Uterus (tissue), 2 donors: ENCODE measurements around the gene TANC1.

Experiments used
- POLR2A ChIP-seq, 2 donors: fragments of 450-650 bp; IDR thresholded peaks; one replicate each; pipeline ENCODE4 v1.6.1; 2016; ENCODE audit warnings: antibody characterized with exemption in 2 of 2, mild to moderate bottlenecking in 1 of 2, moderate library complexity in 1 of 2
- TF ChIP-seq, protein P1 (sequence below), 4 experiments: fragments of 200-600 bp in 2 of 4; fragments of 450-650 bp in 2 of 4; sonication (generic) in 2 of 4; IDR thresholded peaks; one replicate each; pipeline ENCODE4 v1.5.1; 2016 to 2019; ENCODE audit warnings: antibody characterized with exemption in 4 of 4, mild to moderate bottlenecking in 2 of 4, moderate library complexity in 1 of 4

- TF ChIP-seq POLR2A (IDR thresholded peaks at IDR 0.05), result no peak
- TF ChIP-seq, protein P1, sequence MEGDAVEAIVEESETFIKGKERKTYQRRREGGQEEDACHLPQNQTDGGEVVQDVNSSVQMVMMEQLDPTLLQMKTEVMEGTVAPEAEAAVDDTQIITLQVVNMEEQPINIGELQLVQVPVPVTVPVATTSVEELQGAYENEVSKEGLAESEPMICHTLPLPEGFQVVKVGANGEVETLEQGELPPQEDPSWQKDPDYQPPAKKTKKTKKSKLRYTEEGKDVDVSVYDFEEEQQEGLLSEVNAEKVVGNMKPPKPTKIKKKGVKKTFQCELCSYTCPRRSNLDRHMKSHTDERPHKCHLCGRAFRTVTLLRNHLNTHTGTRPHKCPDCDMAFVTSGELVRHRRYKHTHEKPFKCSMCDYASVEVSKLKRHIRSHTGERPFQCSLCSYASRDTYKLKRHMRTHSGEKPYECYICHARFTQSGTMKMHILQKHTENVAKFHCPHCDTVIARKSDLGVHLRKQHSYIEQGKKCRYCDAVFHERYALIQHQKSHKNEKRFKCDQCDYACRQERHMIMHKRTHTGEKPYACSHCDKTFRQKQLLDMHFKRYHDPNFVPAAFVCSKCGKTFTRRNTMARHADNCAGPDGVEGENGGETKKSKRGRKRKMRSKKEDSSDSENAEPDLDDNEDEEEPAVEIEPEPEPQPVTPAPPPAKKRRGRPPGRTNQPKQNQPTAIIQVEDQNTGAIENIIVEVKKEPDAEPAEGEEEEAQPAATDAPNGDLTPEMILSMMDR (IDR thresholded peaks at IDR 0.05), result no peak
These were observed 60.3 kb downstream of the TANC1 start for GRCh38 chr2:159028776-159029175.
